NK-92 (cell line): ENCODE data around the gene GRPEL1.

ENCODE experiments used
- DNase-seq: peaks from one replicate; lab custom pipeline; 2025; ENCODE audit not compliant: unreplicated experiment; lab: John Stamatoyannopoulos, UW

The GRPEL1 gene

DNA sequence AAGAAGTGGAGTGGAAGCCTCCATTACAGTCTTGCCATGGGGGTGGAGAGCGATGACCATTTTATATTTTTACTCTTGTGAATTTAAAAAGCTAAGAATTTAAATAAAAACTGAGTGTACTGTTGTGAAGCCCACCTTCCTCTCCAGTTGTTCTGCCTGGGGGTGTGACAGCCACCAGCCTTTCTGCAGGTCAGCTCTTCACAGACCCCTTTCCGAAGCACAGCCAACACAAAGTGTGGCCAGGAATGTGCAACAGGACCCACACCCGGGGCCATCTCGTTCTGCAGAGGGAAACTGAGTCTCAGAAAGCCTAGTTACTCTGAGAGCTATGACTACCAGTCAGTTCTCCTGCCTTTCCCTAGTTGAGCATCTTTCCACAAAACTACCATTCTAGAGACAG is 1.4 kb downstream of the GRPEL1 start:
- no peak for DNase-seq

DNA sequence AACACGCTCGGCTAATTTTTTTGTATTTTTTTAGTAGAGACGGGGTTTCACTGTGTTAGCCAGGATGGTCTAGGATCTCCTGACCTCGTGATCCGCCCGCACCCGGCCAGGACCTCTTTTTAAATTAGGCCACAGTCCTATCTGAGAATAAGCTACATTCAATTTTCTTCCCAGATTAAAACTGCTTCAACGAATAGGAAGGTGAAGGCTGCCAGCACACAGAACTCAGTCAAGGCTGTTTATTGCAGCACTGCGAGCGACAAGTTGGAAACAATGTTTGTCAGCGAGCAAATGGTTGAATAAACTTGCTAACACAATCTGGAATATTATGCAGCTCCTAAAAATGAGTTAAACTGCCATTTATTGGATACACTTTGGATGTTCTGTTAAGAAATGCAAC is 1.9 kb downstream of the GRPEL1 start:
- DNase-seq, result no peak

DNA sequence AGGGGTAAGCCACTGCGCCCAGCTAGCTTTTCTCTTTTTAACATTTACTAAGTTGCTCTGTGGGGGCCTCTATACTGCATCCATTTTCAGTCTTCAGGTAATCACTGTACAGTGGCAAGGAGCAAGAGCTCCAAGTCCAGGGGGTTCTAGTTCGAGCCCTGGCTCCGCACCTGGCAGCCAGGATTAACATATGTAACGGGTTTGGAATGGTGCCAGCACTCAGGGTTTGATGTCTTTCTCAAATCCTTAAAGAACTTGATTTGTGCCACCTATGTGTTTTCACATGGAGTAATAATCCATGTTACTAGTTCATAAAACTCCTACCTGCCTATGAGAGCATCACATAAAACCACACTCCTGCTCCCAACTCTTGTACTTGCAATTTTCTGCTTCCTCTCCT is 4.5 kb downstream of the GRPEL1 start:
- DNase-seq, result no peak

DNA sequence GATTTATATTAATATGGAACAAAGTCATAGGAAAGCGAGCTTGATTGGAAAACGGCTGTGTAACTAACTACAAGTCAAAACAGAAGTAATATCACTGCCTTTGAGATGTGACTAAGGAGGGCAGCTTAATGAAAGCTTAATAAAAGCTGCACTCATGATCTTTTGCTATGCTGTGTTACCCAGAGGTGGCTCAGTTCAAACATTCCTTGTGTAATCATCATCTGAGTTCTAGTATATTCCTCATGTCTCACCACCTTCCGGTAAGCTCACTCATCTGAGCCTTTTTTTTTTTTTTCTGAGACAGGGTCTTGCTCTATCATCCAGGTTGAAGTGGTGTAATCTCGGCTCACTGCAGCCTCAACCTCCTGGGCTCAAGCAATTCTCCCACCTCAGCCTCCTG is 5.0 kb downstream of the GRPEL1 start:
- DNase-seq, result no peak

- DNase-seq, result no peak
These were observed 6.0 kb downstream of the GRPEL1 start for GRCh38 chr4:7061815-7062214.

DNA sequence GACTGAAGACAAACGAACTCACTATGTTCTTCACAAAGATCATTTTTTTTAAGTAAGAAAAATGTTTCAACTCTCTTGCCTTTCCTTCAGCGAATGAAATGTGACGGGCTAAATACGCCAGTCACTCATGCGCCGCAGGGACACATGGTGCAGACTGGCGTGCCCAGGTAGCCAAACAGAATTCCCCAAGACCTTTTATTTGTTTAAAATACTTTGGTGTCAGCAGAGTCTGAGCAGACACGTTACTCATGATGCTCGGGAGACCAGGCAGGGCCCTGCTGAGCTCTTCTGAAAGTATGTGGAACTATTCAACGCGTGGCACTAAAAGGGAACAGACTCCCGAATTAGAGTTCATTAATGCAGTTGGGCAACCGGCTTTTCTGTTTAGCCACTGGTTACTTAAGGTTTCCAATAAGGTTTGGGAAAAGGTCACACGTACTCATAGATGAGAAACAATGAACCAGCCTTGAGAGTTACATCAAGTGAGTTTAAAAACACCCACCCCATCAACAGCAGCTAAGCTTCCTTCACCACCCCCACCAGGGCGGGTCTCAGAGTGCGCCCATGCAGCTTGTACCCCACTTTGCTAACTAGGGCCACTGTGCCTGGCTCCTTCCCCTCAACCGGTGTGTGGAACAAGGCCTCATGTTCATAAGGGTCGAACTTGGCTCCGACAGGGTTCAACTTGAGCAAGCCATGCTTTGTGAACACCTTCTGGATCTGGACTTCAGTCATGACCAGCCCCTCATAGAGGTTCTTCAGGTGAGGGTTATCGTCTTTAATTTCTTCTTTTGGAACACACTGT is 7.3 kb downstream of the GRPEL1 start:
- no peak for DNase-seq

- no peak for DNase-seq
These were observed 8.2 kb downstream of the GRPEL1 start for GRCh38 chr4:7059662-7060061.

GRCh38 chr4:7058792-7059191 is 9.1 kb downstream of the GRPEL1 start:
- no peak for DNase-seq

- DNase-seq, result no peak
These were observed 11.9 kb downstream of the GRPEL1 start for GRCh38 chr4:7055990-7056325.

- DNase-seq, result no peak
These were observed 12.5 kb downstream of the GRPEL1 start for GRCh38 chr4:7055111-7055989.

DNA sequence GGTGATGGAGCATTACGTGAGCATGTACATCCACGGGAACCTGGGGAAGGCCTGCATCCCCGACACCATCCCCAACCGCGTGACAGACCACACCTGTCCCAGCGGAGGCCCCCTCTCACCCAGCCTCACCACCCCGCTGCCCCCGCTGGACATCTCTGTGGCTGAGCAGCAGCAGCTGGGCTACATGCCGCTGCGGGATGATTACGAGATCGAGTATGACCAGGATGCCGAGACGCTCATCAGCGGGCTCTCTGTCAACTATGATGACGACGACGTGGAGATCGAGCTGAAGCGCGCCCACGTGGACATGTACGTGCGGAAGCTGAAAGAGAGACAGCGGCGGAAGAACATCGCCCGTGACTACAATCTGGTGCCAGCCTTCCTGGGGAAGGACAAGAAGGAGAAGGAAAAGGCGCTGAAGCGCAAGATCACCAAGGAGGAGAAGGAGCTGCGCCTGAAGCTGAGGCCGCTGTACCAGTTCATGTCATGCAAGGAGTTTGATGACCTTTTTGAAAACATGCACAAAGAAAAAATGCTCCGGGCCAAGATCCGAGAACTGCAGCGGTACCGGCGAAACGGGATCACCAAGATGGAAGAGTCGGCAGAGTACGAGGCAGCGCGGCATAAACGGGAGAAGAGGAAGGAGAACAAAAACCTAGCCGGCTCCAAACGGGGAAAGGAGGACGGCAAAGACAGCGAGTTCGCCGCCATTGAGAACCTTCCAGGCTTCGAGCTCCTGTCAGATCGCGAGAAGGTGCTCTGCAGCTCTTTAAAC is 13.6 kb downstream of the GRPEL1 start:
- no peak for DNase-seq

- DNase-seq, result no peak
These were observed 14.7 kb downstream of the GRPEL1 start for GRCh38 chr4:7052923-7053715.

DNA sequence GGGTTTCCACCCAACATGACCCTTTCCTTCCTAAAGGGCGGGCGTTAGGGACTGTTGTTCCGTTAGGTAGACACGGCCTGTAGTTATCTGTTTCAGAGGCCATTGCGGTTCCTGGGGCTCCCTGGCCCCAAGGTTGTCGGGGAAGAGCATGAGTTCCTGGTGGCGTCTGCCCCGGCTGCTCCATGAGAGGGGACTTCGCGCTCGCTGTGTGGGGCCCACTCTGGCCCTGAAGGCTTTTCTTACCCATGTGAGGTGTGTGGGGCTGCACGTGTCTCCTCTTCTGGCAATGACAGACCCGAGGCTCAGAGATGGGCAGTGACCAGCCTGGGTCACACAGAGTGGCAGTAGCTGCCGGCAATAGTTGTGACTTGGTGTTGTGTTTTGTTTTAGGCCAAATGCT is 15.6 kb downstream of the GRPEL1 start:
- DNase-seq, result no peak

DNA sequence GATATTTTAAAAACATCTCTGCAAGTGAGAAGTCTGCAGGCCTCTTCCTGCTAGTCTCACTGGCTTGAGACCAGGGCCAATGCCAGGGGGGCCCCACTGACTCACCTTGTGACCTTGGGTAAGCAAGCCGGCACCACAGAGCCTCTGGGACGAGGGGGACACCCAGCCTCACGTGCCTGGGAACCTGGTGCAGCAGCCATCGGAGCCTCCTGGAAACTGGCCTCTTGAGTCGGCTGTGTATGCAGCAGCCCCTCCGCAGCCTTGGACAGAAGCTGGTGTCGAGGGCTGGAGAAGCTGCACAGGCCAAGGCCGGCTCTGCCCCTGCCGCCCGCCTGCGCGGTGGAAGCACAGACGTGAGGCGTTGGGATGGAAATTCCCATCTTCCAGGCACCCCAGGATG is 16.0 kb downstream of the GRPEL1 start:
- DNase-seq, result no peak

DNA sequence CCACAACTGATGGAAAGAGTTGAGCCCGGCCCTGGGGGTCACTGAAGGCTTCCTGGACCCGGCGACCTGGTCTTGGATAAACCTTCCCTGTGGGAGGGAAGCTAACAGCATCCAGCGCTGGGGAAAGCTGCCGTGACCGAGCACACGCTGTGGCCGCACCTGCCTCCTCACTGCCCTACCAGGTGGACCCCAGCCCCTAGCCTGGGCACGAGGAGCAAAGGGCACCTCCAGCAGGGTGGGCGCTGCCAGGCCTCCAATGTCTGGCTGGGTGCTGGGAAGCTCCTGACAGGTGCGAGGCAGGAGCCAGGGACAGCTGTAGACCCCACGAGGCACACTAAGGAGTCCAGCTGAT is 16.7 kb downstream of the GRPEL1 start:
- DNase-seq, result no peak

- no peak for DNase-seq
These were observed 17.3 kb downstream of the GRPEL1 start for GRCh38 chr4:7050481-7051143.

DNA sequence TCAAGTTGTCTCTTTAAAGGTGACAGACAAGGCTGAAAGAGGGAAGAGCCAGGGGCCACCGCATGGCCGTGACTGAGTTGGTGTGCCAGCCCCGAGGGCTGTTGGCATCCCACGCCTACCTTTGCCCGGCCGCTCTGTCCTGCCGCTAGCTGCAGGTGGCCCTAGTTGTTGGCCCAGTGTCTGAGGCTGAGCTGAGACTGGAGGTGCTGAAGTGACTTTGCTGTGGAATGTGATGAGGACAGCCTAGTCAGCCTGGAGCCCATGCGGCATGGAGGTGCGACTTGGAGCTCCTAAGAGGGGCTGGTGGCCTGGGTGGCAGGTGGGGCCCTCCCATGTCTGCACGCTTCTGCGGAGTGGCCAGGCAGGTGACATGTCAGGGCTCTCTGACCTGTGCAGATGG is 18.1 kb downstream of the GRPEL1 start:
- no peak for DNase-seq

GRCh38 chr4:7049295-7049694 is 18.6 kb downstream of the GRPEL1 start:
- DNase-seq, result no peak

GRCh38 chr4:7048642-7049041 is 19.2 kb downstream of the GRPEL1 start:
- no peak for DNase-seq

GRCh38 chr4:7046971-7047370 is 20.9 kb downstream of the GRPEL1 start:
- no peak for DNase-seq
